AG08395 (cell line): ENCODE measurements around the gene FEZF2.

Experiments
- DNase-seq: peaks from one replicate; pipeline ENCODE4 v3.0.0; 2012; ENCODE audit warnings: mixed read lengths, low spot score

Gene FEZF2

DNA sequence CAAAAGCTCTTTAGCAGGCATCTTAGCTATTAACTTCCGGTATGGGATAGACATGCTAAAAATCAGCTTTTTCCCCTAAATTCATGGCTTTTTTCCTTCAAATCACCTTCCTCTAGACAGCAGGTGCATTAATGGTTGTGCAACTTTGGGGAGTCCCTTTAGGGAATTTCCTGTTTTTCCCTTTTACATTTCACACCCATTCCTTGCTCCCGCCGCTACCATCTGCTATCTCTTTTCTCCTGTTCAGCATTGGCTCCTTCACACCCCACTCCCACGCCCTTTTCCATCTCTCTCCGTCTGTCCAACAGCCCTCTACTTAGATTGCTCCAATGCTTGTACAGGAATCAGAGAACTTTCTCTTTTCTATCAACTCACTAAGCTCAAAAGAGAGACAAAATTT, 43.4 kb downstream of the FEZF2 start:
- no peak for DNase-seq

DNA sequence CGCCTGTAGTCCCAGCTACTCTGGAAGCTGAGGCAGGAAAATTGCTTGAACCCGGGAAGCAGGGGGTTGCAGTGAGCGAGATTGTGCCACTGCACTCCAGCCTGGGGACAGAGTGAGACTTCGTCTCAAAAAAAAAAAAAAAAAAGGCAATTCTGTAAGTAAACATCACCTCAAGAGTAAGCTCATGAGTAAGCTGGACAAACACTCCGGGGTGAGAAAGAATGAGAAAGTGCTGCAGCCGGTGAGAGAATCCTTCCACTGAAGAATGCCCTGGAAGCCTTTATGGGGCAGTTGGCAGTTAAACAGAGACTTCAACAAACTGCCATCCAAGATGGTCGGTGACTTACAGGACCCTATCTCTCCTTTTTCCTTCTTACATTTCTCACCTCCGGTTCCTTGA, 47.5 kb downstream of the FEZF2 start:
- no peak for DNase-seq

DNA sequence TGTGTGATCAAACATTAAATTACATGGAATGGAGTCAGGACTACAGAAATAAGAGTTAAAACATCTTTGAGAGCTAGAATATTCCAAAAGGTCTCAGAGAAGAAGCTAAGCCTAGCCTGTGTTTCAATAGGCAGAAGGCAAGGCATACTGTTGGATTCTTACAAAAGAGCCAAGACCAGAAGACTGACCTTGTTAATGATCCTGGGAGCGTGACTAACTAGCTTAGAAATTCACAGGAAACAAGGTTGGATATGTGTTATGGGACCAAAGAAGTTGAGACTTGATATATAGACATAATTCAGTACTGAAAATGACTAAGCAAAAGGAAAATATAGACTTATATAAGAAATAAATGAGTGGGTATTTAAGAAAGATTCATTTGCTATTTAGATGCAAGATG, 50.1 kb downstream of the FEZF2 start:
- DNase-seq, result no peak
